ENCODE data around the gene FBRSL1. TPM values are rescaled to one million over a fixed set of nuclear protein-coding genes. Genes with fewer than 3 reads are reported as not detected.
"Not testable (repeated sequence)": the region's sequence is repeated elsewhere in the genome, so short reads cannot be mapped to it uniquely, and the experiment has no call there.

Gene FBRSL1
- total RNA-seq, 1 donor from 2014 or later, result 199 TPM

- peaks cover 33% of the 10 kb centered on the region for H3K27me3 Mint-ChIP-seq
- H3K4me1 Mint-ChIP-seq (ENCODE audit: low read depth), result peaks cover 6% of the 10 kb centered on the region
- no peak overlapping the region for H3K4me3 Mint-ChIP-seq (ENCODE audit: low read depth)
- H3K9me3 Mint-ChIP-seq (ENCODE audit: low read depth), result peaks cover 4% of the 10 kb centered on the region
- peaks cover 4% of the 10 kb centered on the region for H3K36me3 Mint-ChIP-seq (ENCODE audit: insufficient read depth)
- TF ChIP-seq, protein P1, sequence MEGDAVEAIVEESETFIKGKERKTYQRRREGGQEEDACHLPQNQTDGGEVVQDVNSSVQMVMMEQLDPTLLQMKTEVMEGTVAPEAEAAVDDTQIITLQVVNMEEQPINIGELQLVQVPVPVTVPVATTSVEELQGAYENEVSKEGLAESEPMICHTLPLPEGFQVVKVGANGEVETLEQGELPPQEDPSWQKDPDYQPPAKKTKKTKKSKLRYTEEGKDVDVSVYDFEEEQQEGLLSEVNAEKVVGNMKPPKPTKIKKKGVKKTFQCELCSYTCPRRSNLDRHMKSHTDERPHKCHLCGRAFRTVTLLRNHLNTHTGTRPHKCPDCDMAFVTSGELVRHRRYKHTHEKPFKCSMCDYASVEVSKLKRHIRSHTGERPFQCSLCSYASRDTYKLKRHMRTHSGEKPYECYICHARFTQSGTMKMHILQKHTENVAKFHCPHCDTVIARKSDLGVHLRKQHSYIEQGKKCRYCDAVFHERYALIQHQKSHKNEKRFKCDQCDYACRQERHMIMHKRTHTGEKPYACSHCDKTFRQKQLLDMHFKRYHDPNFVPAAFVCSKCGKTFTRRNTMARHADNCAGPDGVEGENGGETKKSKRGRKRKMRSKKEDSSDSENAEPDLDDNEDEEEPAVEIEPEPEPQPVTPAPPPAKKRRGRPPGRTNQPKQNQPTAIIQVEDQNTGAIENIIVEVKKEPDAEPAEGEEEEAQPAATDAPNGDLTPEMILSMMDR (IDR thresholded peaks at IDR 0.05; ENCODE audit: unreplicated experiment), result no peak
- H3K27ac Mint-ChIP-seq, result no peak overlapping the region
- no peak for DNase-seq (ENCODE audit: low spot score, unreplicated experiment)
Measured at GRCh38 chr12:132470397-132470796, 19.6 kb upstream of the FBRSL1 start.

GRCh38 chr12:132471011-132471857, 18.7 kb upstream of the FBRSL1 start:
- peak overlapping the region; percentile 82 for H3K27ac Mint-ChIP-seq
- peaks cover 34% of the 10 kb centered on the region for H3K27me3 Mint-ChIP-seq
- H3K4me3 Mint-ChIP-seq (ENCODE audit: low read depth), result no peak overlapping the region
- H3K36me3 Mint-ChIP-seq (ENCODE audit: insufficient read depth), result peaks cover 6% of the 10 kb centered on the region
- H3K9me3 Mint-ChIP-seq (ENCODE audit: low read depth), result peaks cover 7% of the 10 kb centered on the region
- no peak for DNase-seq (ENCODE audit: low spot score, unreplicated experiment)
- H3K4me1 Mint-ChIP-seq (ENCODE audit: low read depth), result peaks cover 3% of the 10 kb centered on the region
- TF ChIP-seq, protein P1 (IDR thresholded peaks at IDR 0.05; ENCODE audit: unreplicated experiment), result no peak

GRCh38 chr12:132471858-132472255, 18.1 kb upstream of the FBRSL1 start:
- Mint-ChIP-seq H3K4me3 (ENCODE audit: low read depth) (no peak overlapping the region), H3K27me3 (peaks cover 35% of the 10 kb centered on the region)

GRCh38 chr12:132472386-132472785, 17.6 kb upstream of the FBRSL1 start:
- TF ChIP-seq, protein P1 (IDR thresholded peaks at IDR 0.05; ENCODE audit: unreplicated experiment), result no peak
- Mint-ChIP-seq H3K4me3 (ENCODE audit: low read depth) (no peak overlapping the region), H3K27me3 (peaks cover 35% of the 10 kb centered on the region)

More at GRCh38 chr12:132471858-132472255, 18.1 kb upstream of the FBRSL1 start:
- DNase-seq (ENCODE audit: low spot score, unreplicated experiment), result no peak
- H3K4me1 Mint-ChIP-seq (ENCODE audit: low read depth), result peaks cover 3% of the 10 kb centered on the region
- peak overlapping the region; percentile 73 for H3K27ac Mint-ChIP-seq
- H3K36me3 Mint-ChIP-seq (ENCODE audit: insufficient read depth), result peaks cover 6% of the 10 kb centered on the region
- peaks cover 7% of the 10 kb centered on the region for H3K9me3 Mint-ChIP-seq (ENCODE audit: low read depth)
- TF ChIP-seq, protein P1 (IDR thresholded peaks at IDR 0.05; ENCODE audit: unreplicated experiment), result no peak

GRCh38 chr12:132474237-132474741, 15.7 kb upstream of the FBRSL1 start:
- peaks cover 3% of the 10 kb centered on the region for H3K4me1 Mint-ChIP-seq (ENCODE audit: low read depth)
- H3K27ac Mint-ChIP-seq, result no peak overlapping the region
- no peak overlapping the region for H3K4me3 Mint-ChIP-seq (ENCODE audit: low read depth)
- no peak for DNase-seq (ENCODE audit: low spot score, unreplicated experiment)
- peaks cover 7% of the 10 kb centered on the region for H3K9me3 Mint-ChIP-seq (ENCODE audit: low read depth)
- H3K27me3 Mint-ChIP-seq, result peaks cover 32% of the 10 kb centered on the region
- TF ChIP-seq, protein P1 (IDR thresholded peaks at IDR 0.05; ENCODE audit: unreplicated experiment), result no peak
- peaks cover 6% of the 10 kb centered on the region for H3K36me3 Mint-ChIP-seq (ENCODE audit: insufficient read depth)

More at GRCh38 chr12:132472386-132472785, 17.6 kb upstream of the FBRSL1 start:
- Mint-ChIP-seq H3K27ac (no peak overlapping the region), H3K9me3 (ENCODE audit: low read depth) (peaks cover 7% of the 10 kb centered on the region), H3K36me3 (ENCODE audit: insufficient read depth) (peaks cover 6% of the 10 kb centered on the region), H3K4me1 (ENCODE audit: low read depth) (peaks cover 3% of the 10 kb centered on the region)
- DNase-seq (ENCODE audit: low spot score, unreplicated experiment), result no peak

- not testable (repeated sequence) for H3K9me3 Mint-ChIP-seq (ENCODE audit: low read depth); DNase-seq (ENCODE audit: low spot score, unreplicated experiment); H3K27ac Mint-ChIP-seq; H3K4me1 Mint-ChIP-seq (ENCODE audit: low read depth); H3K4me3 Mint-ChIP-seq (ENCODE audit: low read depth); H3K36me3 Mint-ChIP-seq (ENCODE audit: insufficient read depth)
- peaks cover 31% of the 10 kb centered on the region for H3K27me3 Mint-ChIP-seq
Measured at GRCh38 chr12:132474799-132475303, 15.1 kb upstream of the FBRSL1 start.
